ENCODE results near the gene GAREM1.

GAREM1 gene

GRCh38 chr18:32328379-32328778 is 142.3 kb downstream of the GAREM1 start:
- DNase-seq (ENCODE audit: low spot score): no peak

GRCh38 chr18:32326450-32327308 is 144.0 kb downstream of the GAREM1 start:
- no peak for DNase-seq (ENCODE audit: low spot score)

GRCh38 chr18:32324181-32324580 is 146.5 kb downstream of the GAREM1 start:
- DNase-seq (ENCODE audit: low spot score): no peak

- no peak for DNase-seq (ENCODE audit: low spot score)
These were observed 148.9 kb downstream of the GAREM1 start for GRCh38 chr18:32321826-32322225.

- no peak for DNase-seq (ENCODE audit: low spot score)
These were observed 151.6 kb downstream of the GAREM1 start for GRCh38 chr18:32319084-32319483.

- no peak for DNase-seq (ENCODE audit: low spot score)
These were observed 152.1 kb downstream of the GAREM1 start for GRCh38 chr18:32318581-32318980.

- DNase-seq (ENCODE audit: low spot score): no peak
These were observed 153.0 kb downstream of the GAREM1 start for GRCh38 chr18:32317651-32318050.

GRCh38 chr18:32315881-32316280 is 154.8 kb downstream of the GAREM1 start:
- no peak for DNase-seq (ENCODE audit: low spot score)

GRCh38 chr18:32310774-32311173 is 159.9 kb downstream of the GAREM1 start:
- no peak for DNase-seq (ENCODE audit: low spot score)

GRCh38 chr18:32310101-32310500 is 160.6 kb downstream of the GAREM1 start:
- DNase-seq (ENCODE audit: low spot score): no peak

- no peak for DNase-seq (ENCODE audit: low spot score)
These were observed 162.1 kb downstream of the GAREM1 start for GRCh38 chr18:32308493-32309120.

- DNase-seq (ENCODE audit: low spot score): no peak
These were observed 167.3 kb downstream of the GAREM1 start for GRCh38 chr18:32303400-32303799.

GRCh38 chr18:32302806-32303205 is 167.9 kb downstream of the GAREM1 start:
- DNase-seq (ENCODE audit: low spot score): no peak

- DNase-seq (ENCODE audit: low spot score): peak; percentile 3
These were observed 168.5 kb downstream of the GAREM1 start for GRCh38 chr18:32301976-32302743.

GRCh38 chr18:32301361-32301760 is 169.3 kb downstream of the GAREM1 start:
- no peak for DNase-seq (ENCODE audit: low spot score)

- DNase-seq (ENCODE audit: low spot score): no peak
These were observed 169.8 kb downstream of the GAREM1 start for GRCh38 chr18:32300914-32301313.

GRCh38 chr18:32299484-32299883 is 171.2 kb downstream of the GAREM1 start:
- DNase-seq (ENCODE audit: low spot score): no peak

- no peak for DNase-seq (ENCODE audit: low spot score)
These were observed 172.5 kb downstream of the GAREM1 start for GRCh38 chr18:32298171-32298667.

GRCh38 chr18:32297579-32298170 is 173.0 kb downstream of the GAREM1 start:
- DNase-seq (ENCODE audit: low spot score): no peak

- no peak for DNase-seq (ENCODE audit: low spot score)
These were observed 173.8 kb downstream of the GAREM1 start for GRCh38 chr18:32296851-32297250.

GRCh38 chr18:32295604-32296003 is 175.1 kb downstream of the GAREM1 start:
- no peak for DNase-seq (ENCODE audit: low spot score)

- no peak for DNase-seq (ENCODE audit: low spot score)
These were observed 177.6 kb downstream of the GAREM1 start for GRCh38 chr18:32293107-32293506.
